ENCODE data around the gene IRF2BP2.

The IRF2BP2 gene

GRCh38 chr1:234634387-234634786 lies 24.4 kb upstream of the IRF2BP2 start:
- no peak for DNase-seq (ENCODE audit: low spot score)

DNA sequence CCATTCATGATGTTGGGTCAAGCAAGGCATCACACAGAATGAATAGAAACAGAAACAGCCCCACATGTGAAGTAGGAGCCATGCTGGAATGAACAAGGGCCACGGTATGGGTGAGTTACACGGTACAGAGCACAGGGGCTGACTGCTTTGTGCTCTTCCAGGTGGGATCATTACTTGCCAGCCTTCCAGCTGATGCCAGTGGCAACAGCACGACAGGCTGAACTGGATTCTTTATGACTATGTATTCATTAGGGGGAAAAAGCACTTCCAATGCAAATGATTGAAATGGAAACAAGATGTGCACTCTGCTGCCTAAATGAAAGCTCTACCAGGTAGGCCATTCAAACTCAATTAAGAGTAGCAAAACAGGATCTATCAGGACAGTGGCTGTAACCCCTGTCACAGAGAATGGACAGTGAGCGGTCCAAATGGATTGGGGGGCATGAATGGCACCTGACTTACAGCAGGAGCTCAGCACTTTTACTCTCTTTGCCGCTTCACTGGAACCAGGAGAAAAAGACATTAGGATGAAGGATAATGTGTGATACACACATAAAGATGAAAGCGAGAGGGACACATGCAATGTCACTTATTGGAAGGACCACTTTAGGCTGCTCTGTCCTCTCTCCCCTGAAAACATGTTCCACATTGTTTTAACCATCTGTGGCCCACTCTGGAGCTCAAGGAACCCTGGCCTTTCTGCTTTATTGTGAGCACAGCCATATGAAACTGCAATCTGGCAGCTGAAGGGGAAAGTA lies 23.4 kb upstream of the IRF2BP2 start:
- DNase-seq (ENCODE audit: low spot score), result no peak

- DNase-seq (ENCODE audit: low spot score), result no peak
Measured at GRCh38 chr1:234632225-234632624, 22.2 kb upstream of the IRF2BP2 start.

DNA sequence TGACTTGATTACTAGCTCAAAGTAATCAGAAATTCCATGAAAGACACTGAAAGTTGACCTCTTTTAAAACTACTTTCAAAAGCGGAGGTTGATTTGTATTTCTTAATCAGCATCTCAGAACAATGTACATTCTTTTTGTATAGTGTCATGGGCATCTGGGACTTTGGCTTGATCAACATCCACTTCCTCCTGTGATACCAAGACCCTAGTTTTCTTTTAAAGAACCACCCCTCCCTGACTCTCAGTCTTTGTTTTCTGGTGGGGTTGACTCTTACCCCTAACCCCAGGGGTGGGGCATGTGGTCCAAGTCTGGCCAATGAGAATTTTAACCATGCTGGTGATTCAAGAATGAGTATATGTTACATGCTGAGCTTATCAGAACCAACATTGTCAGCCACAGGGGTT lies 21.7 kb upstream of the IRF2BP2 start:
- DNase-seq (ENCODE audit: low spot score), result no peak

- no peak for DNase-seq (ENCODE audit: low spot score)
Measured at GRCh38 chr1:234629026-234629425, 19.0 kb upstream of the IRF2BP2 start.

GRCh38 chr1:234628089-234628488 lies 18.1 kb upstream of the IRF2BP2 start:
- DNase-seq (ENCODE audit: low spot score), result peak; percentile 63

DNA sequence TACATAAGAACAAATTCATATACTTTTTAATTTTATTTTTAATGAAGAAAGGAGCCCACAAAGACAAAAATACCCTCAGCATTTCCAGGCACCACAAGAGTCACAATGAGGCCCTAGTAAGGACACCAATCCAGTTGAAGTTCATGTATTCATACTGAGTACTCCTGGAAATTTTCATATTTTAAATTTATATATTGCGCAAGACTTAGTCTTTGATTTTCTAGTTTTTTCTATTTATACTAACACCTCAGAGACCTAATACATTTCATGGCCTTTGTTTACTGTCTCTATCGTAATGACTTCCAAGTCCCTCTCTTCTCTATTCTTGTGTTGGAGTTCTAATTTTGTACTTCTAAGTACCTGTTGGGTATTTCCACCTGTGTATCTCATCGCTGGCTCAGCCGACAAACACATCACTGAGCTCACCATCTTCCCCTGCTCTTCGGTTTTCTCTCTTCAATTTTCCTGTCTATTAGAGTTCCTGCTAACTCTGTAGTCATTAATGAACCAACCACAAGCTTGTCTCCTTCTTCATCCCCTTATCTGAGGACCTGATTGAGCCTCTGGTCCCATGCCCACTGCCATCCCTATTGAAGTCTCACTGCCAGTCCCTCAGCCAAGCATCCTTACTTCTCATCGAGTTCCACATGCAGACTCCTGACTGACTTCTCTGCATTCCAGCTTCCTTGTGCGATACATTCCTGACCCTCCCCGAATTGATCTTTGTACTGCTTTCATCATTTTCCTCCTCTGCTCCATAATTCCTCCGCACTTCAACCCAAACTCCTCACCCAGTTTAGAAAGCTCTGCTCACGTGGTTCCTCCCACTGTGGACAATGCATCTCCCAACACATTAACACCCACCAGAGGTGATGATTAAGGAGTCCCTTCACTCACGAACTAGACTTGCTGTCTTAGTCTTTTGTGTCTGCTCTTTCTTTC lies 17.3 kb upstream of the IRF2BP2 start:
- no peak for DNase-seq (ENCODE audit: low spot score)

DNA sequence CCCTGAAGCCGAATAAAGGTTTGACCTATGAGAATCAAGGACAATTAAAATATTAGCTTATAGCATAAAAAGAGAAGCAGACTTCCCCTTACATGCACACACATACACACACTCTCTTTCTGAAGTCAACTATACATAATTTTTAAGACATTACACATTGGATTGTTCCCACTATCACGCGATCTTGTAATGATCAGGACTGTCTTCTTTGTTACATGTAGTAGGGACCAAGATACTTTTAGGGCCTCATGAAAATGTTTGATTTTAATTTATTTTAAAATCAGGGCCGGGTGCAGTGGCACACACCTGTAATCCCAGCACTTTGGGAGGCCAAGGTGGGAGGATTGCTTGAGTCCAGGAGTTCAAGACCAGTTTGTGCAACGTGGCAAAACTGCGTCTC lies 16.4 kb upstream of the IRF2BP2 start:
- DNase-seq (ENCODE audit: low spot score), result no peak

GRCh38 chr1:234624724-234625117 lies 14.7 kb upstream of the IRF2BP2 start:
- DNase-seq (ENCODE audit: low spot score), result no peak

- no peak for DNase-seq (ENCODE audit: low spot score)
Measured at GRCh38 chr1:234621657-234622335, 11.8 kb upstream of the IRF2BP2 start.

- DNase-seq (ENCODE audit: low spot score), result no peak
Measured at GRCh38 chr1:234621127-234621468, 11.1 kb upstream of the IRF2BP2 start.

- no peak for DNase-seq (ENCODE audit: low spot score)
Measured at GRCh38 chr1:234620272-234621126, 10.5 kb upstream of the IRF2BP2 start.

- no peak for DNase-seq (ENCODE audit: low spot score)
Measured at GRCh38 chr1:234619794-234620247, 9.8 kb upstream of the IRF2BP2 start.

GRCh38 chr1:234619071-234619480 lies 9.1 kb upstream of the IRF2BP2 start:
- no peak for DNase-seq (ENCODE audit: low spot score)

DNA sequence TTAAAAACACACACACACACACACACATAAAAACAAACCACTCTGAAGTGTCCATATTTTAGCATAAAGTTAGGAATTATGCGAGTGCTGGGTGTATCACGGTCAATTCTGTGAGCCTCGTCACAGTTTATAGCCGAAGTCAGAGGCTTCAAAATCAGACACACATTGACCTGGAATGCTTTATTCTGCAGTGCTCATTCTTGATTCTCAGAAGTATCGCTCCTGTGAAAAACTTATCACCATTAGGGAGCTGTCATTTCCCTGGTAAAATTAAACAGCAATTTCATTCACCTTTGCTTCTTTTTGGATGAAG lies 8.7 kb upstream of the IRF2BP2 start:
- no peak for DNase-seq (ENCODE audit: low spot score)

GRCh38 chr1:234617986-234618736 lies 8.2 kb upstream of the IRF2BP2 start:
- no peak for DNase-seq (ENCODE audit: low spot score)

DNA sequence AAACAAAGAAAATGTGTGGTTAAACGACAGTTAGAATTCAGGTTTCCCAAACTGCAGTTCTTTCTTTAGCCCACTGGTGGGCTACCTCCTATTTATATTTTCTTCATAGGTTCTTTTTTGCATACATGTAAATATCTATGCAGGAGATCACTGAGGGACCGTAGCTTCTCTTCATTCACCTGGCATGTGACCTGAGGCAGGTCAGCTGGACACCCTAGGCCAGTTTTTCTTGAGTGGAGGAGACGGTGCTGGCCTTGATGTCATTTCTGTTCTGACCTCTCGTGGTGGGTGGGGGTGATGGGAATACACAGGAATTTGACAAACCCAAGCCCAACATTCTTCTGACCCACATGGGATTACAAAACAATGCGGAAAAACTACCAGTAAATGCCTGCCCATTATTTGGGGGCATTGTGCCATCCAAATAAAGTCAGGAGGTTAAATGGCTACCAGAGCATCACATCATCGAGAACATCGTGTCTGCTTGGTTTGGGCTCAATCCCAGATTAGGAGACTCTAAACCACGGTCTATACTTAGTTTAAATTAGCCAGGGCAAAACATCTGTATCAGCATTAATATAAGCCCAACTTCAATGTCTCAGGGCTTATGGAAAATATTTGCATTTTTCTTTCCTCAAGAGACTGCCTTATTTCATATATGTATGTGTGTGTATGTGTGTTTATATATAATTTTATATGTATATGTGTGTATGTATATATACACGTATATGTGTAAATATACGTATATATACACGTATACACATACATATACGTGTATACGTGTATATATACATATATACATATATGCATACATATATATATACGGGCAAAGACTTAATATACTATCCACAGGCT lies 7.4 kb upstream of the IRF2BP2 start:
- no peak for DNase-seq (ENCODE audit: low spot score)

- no peak for DNase-seq (ENCODE audit: low spot score)
Measured at GRCh38 chr1:234616644-234617043, 6.7 kb upstream of the IRF2BP2 start.

GRCh38 chr1:234614081-234614489 lies 4.1 kb upstream of the IRF2BP2 start:
- DNase-seq (ENCODE audit: low spot score), result no peak

All from hematopoietic multipotent progenitor cell treated with erythropoietin and hydrocortisone succinate and interleukin-3 and kit ligand, for 17 days (in vitro differentiated cells).